HCT116 (cell line): ENCODE results near the gene SLC7A7. TPM values are rescaled to one million over a fixed set of nuclear protein-coding genes. Genes with fewer than 3 reads are reported as not detected.
"Not testable (repeated sequence)": the region's sequence is repeated elsewhere in the genome, so short reads cannot be mapped to it uniquely, and the experiment has no call there.

ENCODE experiments used
- ATAC-seq: fragments of 200-7000 bp; cut with Tn5 transposase; 2 replicates; pipeline ENCODE4 v1.9.1; 2020; ENCODE audit warnings: mild to moderate bottlenecking, moderate library complexity
- BruUV-seq: library from RNA; stranded (reverse); fragments of 400-500 nt; replicated peaks from 2 replicates; lab custom pipeline; 2021; lab: Mats Ljungman, UMichigan
- CTCF ChIA-PET: fragments of 300-600 bp; sonication (Branson Sonifier 250); formaldehyde crosslinking; loops from one replicate; lab custom pipeline; 2021; ENCODE audit warnings: antibody characterized with exemption; lab: Charles Lee
- POLR2A ChIA-PET: fragments of 300-600, 350-600 bp; sonication (Branson Sonifier 250); formaldehyde crosslinking; loops from one replicate; lab custom pipeline; 2021; ENCODE audit warnings: antibody characterized with exemption; lab: Charles Lee
- RAD21 ChIA-PET, 2 experiments: fragments of 300-600 bp; sonication (Branson Sonifier 250); formaldehyde crosslinking; loops; one replicate each; lab custom pipeline; 2023; ENCODE audit warnings: low total read pairs in 2 of 2; ENCODE audit not compliant: uncharacterized antibody in 2 of 2, unreplicated experiment in 2 of 2, low non-redundant PET in 1 of 2; lab: Charles Lee
- DNase-seq: peaks from one replicate; pipeline ENCODE4 v3.0.0-alpha.2; 2010; ENCODE audit warnings: low read depth, low spot score
- H2AFZ ChIP-seq: fragments of 200-600 bp; shearing (Covaris generic), sonication (generic); 2 replicates; pipeline ENCODE4 v1.6.1; 2017; ENCODE audit warnings: low read depth, mixed run types, mixed read lengths, antibody characterized with exemption, low read length; ENCODE audit not compliant: poor library complexity, severe bottlenecking
- H3K27ac ChIP-seq: 2 replicates; pipeline ENCODE4 v1.5.1; 2012; ENCODE audit warnings: low read depth, low read length
- H3K27me3 ChIP-seq: fragments of 200-600 bp; sonication (generic); 2 replicates; pipeline ENCODE4 v1.6.1; 2016; ENCODE audit warnings: mixed run types, low read length, mixed read lengths; ENCODE audit not compliant: insufficient read depth
- H3K36me3 ChIP-seq, 2 experiments: fragments of 200-500 bp in 1 of 2; fragments of 200-600 bp in 1 of 2; sonication (Bioruptor generic) in 1 of 2; sonication (generic) in 1 of 2; 2 replicates each; pipeline versions ENCODE4 v1.5.1 to v1.6.1; 2014 to 2016; ENCODE audit warnings: low read length in 2 of 2, inconsistent platforms in 1 of 2, mixed read lengths in 1 of 2, mixed run types in 1 of 2; ENCODE audit not compliant: insufficient read depth in 2 of 2, control insufficient read depth in 1 of 2
- H3K4me1 ChIP-seq, 2 experiments: fragments of 200-600 bp in 1 of 2; sonication (generic) in 1 of 2; 2 replicates each; pipeline versions ENCODE4 v1.5.1 to v1.6.1; 2012 to 2017; ENCODE audit warnings: low read length in 2 of 2, inconsistent platforms in 1 of 2, mild to moderate bottlenecking in 1 of 2, mixed read lengths in 1 of 2, mixed run types in 1 of 2, moderate library complexity in 1 of 2; ENCODE audit not compliant: insufficient read depth in 2 of 2, control insufficient read depth in 1 of 2
- H3K4me2 ChIP-seq: fragments of 200-600 bp; sonication (generic); 2 replicates; pipeline ENCODE4 v1.6.1; 2017; ENCODE audit warnings: mixed run types, low read length, mixed read lengths
- H3K4me3 ChIP-seq, 2 experiments: fragments of 200-600 bp in 1 of 2; sonication (generic) in 1 of 2; replicated peaks in 1 of 2; 2 replicates each; pipeline ENCODE4 v1.5.1; 2011 to 2016; ENCODE audit warnings: low read length in 2 of 2, control low read depth in 1 of 2, low read depth in 1 of 2, mild to moderate bottlenecking in 1 of 2, mixed read lengths in 1 of 2, mixed run types in 1 of 2
- H3K79me2 ChIP-seq: fragments of 200-600 bp; sonication (generic); 2 replicates; pipeline ENCODE4 v1.6.1; 2017; ENCODE audit warnings: mild to moderate bottlenecking, mixed run types, low read length, moderate library complexity, mixed read lengths; ENCODE audit not compliant: insufficient read depth
- H3K9ac ChIP-seq: fragments of 200-600 bp; sonication (generic); 2 replicates; pipeline ENCODE4 v1.6.1; 2016; ENCODE audit warnings: low read length, mixed read lengths
- H3K9me2 ChIP-seq: fragments of 200-600 bp; sonication (generic), shearing (Covaris generic); 2 replicates; pipeline ENCODE4 v1.6.1; 2017; ENCODE audit warnings: mixed run types, mild to moderate bottlenecking, moderate library complexity; ENCODE audit not compliant: insufficient read depth
- H3K9me3 ChIP-seq, 2 experiments: fragments of 200-500 bp in 1 of 2; fragments of 200-600 bp in 1 of 2; sonication (Bioruptor generic) in 1 of 2; sonication (generic) in 1 of 2; 2 replicates each; pipeline ENCODE4 v1.6.1; 2014 to 2017; ENCODE audit warnings: low read length in 2 of 2, mixed read lengths in 2 of 2, inconsistent platforms in 1 of 2, low read depth in 1 of 2, mild to moderate bottlenecking in 1 of 2, mixed run types in 1 of 2, moderate library complexity in 1 of 2; ENCODE audit not compliant: control insufficient read depth in 1 of 2, insufficient read depth in 1 of 2
- H4K20me1 ChIP-seq: fragments of 200-600 bp; sonication (generic), shearing (Covaris generic); 2 replicates; pipeline ENCODE4 v1.6.1; 2017; ENCODE audit warnings: mixed run types, mild to moderate bottlenecking, moderate library complexity; ENCODE audit not compliant: insufficient read depth
- ATF3 ChIP-seq: IDR thresholded peaks from 2 replicates; pipeline ENCODE4 v1.6.1; 2012
- CBX3 ChIP-seq: IDR thresholded peaks from 2 replicates; pipeline ENCODE4 v1.6.1; 2012; ENCODE audit warnings: low read depth
- CEBPB ChIP-seq: IDR thresholded peaks from 2 replicates; pipeline ENCODE4 v1.6.1; 2012; ENCODE audit warnings: low read depth
- CTCF ChIP-seq, 3 experiments: fragments of 200-600 bp in 1 of 3; sonication (generic) in 1 of 3; IDR thresholded peaks in 2 of 3; conservative IDR thresholded peaks in 1 of 3; 2 replicates each; pipeline ENCODE4 v1.5.1; 2012 to 2017; ENCODE audit warnings: low read depth in 2 of 3, low read length in 2 of 3, antibody characterized with exemption in 1 of 3, borderline replicate concordance in 1 of 3, control low read depth in 1 of 3, mild to moderate bottlenecking in 1 of 3, mixed read lengths in 1 of 3, mixed run types in 1 of 3, moderate library complexity in 1 of 3; ENCODE audit not compliant: insufficient read depth in 1 of 3
- FOSL1 ChIP-seq: IDR thresholded peaks from 2 replicates; pipeline ENCODE4 v1.6.1; 2012; ENCODE audit warnings: low read depth
- JUND ChIP-seq: IDR thresholded peaks from 2 replicates; pipeline ENCODE4 v1.6.1; 2012
- MAX ChIP-seq: IDR thresholded peaks from 2 replicates; pipeline ENCODE4 v1.6.1; 2012
- RAD21 ChIP-seq: IDR thresholded peaks from 2 replicates; pipeline ENCODE4 v1.6.1; 2012; ENCODE audit warnings: low read depth, mild to moderate bottlenecking
- SIN3A ChIP-seq: IDR thresholded peaks from 2 replicates; pipeline ENCODE4 v1.6.1; 2012; ENCODE audit warnings: low read depth
- SP1 ChIP-seq: IDR thresholded peaks from 2 replicates; pipeline ENCODE4 v1.6.1; 2012; ENCODE audit warnings: low read depth
- SRF ChIP-seq: IDR thresholded peaks from 2 replicates; pipeline ENCODE4 v1.6.1; 2012; ENCODE audit warnings: low read depth
- TCF7L2 ChIP-seq: IDR thresholded peaks from 2 replicates; pipeline ENCODE4 v1.7.0; 2011; ENCODE audit warnings: borderline replicate concordance, inconsistent platforms; ENCODE audit not compliant: insufficient read depth, insufficient read length; ENCODE audit errors: extremely low read depth
- YY1 ChIP-seq: IDR thresholded peaks from 2 replicates; pipeline ENCODE4 v1.6.1; 2011; ENCODE audit warnings: low read length, low read depth, moderate library complexity, mild to moderate bottlenecking; ENCODE audit not compliant: insufficient replicate concordance; ENCODE audit errors: extremely low read depth
- ZBTB33 ChIP-seq: IDR thresholded peaks from 2 replicates; pipeline ENCODE4 v1.6.1; 2011; ENCODE audit warnings: mild to moderate bottlenecking, low read length, moderate library complexity; ENCODE audit not compliant: insufficient replicate concordance; ENCODE audit errors: extremely low read depth
- ZFX ChIP-seq: fragments of 450-650 bp; IDR thresholded peaks from 2 replicates; pipeline ENCODE4 v1.6.1; 2017
- ZNF274 ChIP-seq: fragments of 200-500 bp; sonication (Bioruptor generic); IDR thresholded peaks from 2 replicates; pipeline ENCODE4 v1.6.1; 2014; ENCODE audit warnings: mild to moderate bottlenecking, low read depth, low read length, inconsistent platforms
- intact Hi-C: fragments of 100-400 bp; cut with micrococcal nuclease; formaldehyde crosslinking; loops from 2 replicates; pipeline ENCODE4 v1.10.0; 2022
- total RNA-seq: library from RNA; stranded (reverse); gene quantifications from one replicate; pipeline ENCODE4 v1.2.1, GENCODE V29; 2021; ENCODE audit not compliant: unreplicated experiment

The SLC7A7 gene
- total RNA-seq, 1 experiment from 2014 or later: 0.27 TPM

GRCh38 chr14:22861651-22862050 is 46.4 kb upstream of the SLC7A7 start:
- no peak overlapping the region for H3K4me3 ChIP-seq
- no peak overlapping the region for H3K4me2 ChIP-seq
- ATAC-seq (no peak), DNase-seq (no peak)
- no peak overlapping the region for H2AFZ ChIP-seq
- H3K9me3 ChIP-seq: no peaks in the 10 kb centered on the region
- intact Hi-C loops: no loop called here
- no TSS peak for BruUV-seq
- H4K20me1 ChIP-seq: no peaks in the 10 kb centered on the region
- TF ChIP-seq CBX3: no peak
- no peak for TF ChIP-seq ZFX
- TF ChIP-seq FOSL1: no peak
- TF ChIP-seq CTCF (IDR thresholded peaks at IDR 0.05 in 2 of 3, conservative IDR thresholded peaks at IDR 0.05 in 1 of 3; ENCODE audit: borderline replicate concordance in 1 of 3, insufficient read depth in 1 of 3, low read depth in 2 of 3, low read length in 2 of 3): no peak
- no peak for TF ChIP-seq MAX
- TF ChIP-seq CEBPB: no peak
- no peak for TF ChIP-seq JUND
- no peak for TF ChIP-seq SP1
- TF ChIP-seq SRF: no peak
- TF ChIP-seq TCF7L2: no peak
- no peak for TF ChIP-seq ZBTB33
- TF ChIP-seq ATF3: no peak
- no peak for TF ChIP-seq ZNF274
- no peak for TF ChIP-seq RAD21
- TF ChIP-seq YY1: no peak
- no peak for TF ChIP-seq SIN3A
- no peak overlapping the region for H3K27ac ChIP-seq
- no peaks in the 10 kb centered on the region for H3K79me2 ChIP-seq
- POLR2A ChIA-PET: interaction anchor here (1.3 kb wide), 1 partner anchor 10 kb away, joined by 3 read pairs; the partner anchor contains the start of gene LRP10
- no peaks in the 10 kb centered on the region for H3K9me2 ChIP-seq
- H3K4me1 ChIP-seq: no peaks in the 10 kb centered on the region
- H3K9ac ChIP-seq: no peak overlapping the region
- CTCF ChIA-PET: interaction anchor here (2.2 kb wide), 1 partner anchor 10 kb away, joined by 10 read pairs; the partner anchor contains the start of gene LRP10
- H3K36me3 ChIP-seq: no peaks in the 10 kb centered on the region
- no peaks in the 10 kb centered on the region for H3K27me3 ChIP-seq
- RAD21 ChIA-PET: no interaction called here

- H3K27me3 ChIP-seq, H3K4me1 ChIP-seq, BruUV-seq, RAD21 ChIA-PET, H3K9me3 ChIP-seq, H3K9ac ChIP-seq, H4K20me1 ChIP-seq, H3K36me3 ChIP-seq, H3K9me2 ChIP-seq, CTCF ChIA-PET, intact Hi-C loops, H3K4me3 ChIP-seq, H3K79me2 ChIP-seq, DNase-seq, H3K27ac ChIP-seq, ATAC-seq, H2AFZ ChIP-seq, H3K4me2 ChIP-seq: not testable (repeated sequence)
- POLR2A ChIA-PET: interaction anchor here (1.3 kb wide), 1 partner anchor 11 kb away, joined by 3 read pairs; the partner anchor contains the start of gene LRP10
Observed at GRCh38 chr14:22860377-22860776, 45.1 kb upstream of the SLC7A7 start.
